Fibroblast of villous mesenchyme (primary cell): ENCODE data around the gene ESR2. TPM values are rescaled to one million over a fixed set of nuclear protein-coding genes. Genes with fewer than 3 reads are reported as not detected.

Experiments used
- DNase-seq: peaks from one replicate; pipeline ENCODE4 v3.0.0-alpha.2; 2010; ENCODE audit warnings: low read depth
- H3K4me3 ChIP-seq: 2 replicates; pipeline ENCODE4 v1.5.1; 2011; ENCODE audit warnings: low read depth, mild to moderate bottlenecking, low read length
- CTCF ChIP-seq: IDR thresholded peaks from 2 replicates; pipeline ENCODE4 v1.5.1; 2012; ENCODE audit warnings: low read depth, mild to moderate bottlenecking, low read length; ENCODE audit not compliant: insufficient read depth
- total RNA-seq: library from RNA; depleted of rRNA; stranded (reverse); fragments of >200 nt; gene quantifications from 2 replicates; pipeline ENCODE4 v1.2.3, GENCODE V29; 2012

The ESR2 gene
- total RNA-seq, 1 donor: not detected

GRCh38 chr14:64234877-64235651, 59.1 kb downstream of the ESR2 start:
- TF ChIP-seq CTCF: no peak
- peak; percentile 42 for DNase-seq
- no peak overlapping the region for H3K4me3 ChIP-seq

- peak; percentile 28 for DNase-seq
- no peak overlapping the region for H3K4me3 ChIP-seq
- TF ChIP-seq CTCF: no peak
These were observed 60.5 kb downstream of the ESR2 start for GRCh38 chr14:64233531-64234190.

- no peak overlapping the region for H3K4me3 ChIP-seq
- TF ChIP-seq CTCF: no peak
- DNase-seq: no peak
These were observed 61.2 kb downstream of the ESR2 start for GRCh38 chr14:64232944-64233343.

GRCh38 chr14:64232095-64232838, 61.9 kb downstream of the ESR2 start:
- TF ChIP-seq CTCF: no peak
- peak; percentile 86 for DNase-seq
- no peak overlapping the region for H3K4me3 ChIP-seq

- no peak for DNase-seq
- H3K4me3 ChIP-seq: no peak overlapping the region
- TF ChIP-seq CTCF: no peak
These were observed 64.7 kb downstream of the ESR2 start for GRCh38 chr14:64229489-64229888.

- TF ChIP-seq CTCF: no peak
- DNase-seq: no peak
- H3K4me3 ChIP-seq: no peak overlapping the region
These were observed 66.3 kb downstream of the ESR2 start for GRCh38 chr14:64227856-64228255.
